Measurements from ENCODE around the gene ACSL5.

DNA sequence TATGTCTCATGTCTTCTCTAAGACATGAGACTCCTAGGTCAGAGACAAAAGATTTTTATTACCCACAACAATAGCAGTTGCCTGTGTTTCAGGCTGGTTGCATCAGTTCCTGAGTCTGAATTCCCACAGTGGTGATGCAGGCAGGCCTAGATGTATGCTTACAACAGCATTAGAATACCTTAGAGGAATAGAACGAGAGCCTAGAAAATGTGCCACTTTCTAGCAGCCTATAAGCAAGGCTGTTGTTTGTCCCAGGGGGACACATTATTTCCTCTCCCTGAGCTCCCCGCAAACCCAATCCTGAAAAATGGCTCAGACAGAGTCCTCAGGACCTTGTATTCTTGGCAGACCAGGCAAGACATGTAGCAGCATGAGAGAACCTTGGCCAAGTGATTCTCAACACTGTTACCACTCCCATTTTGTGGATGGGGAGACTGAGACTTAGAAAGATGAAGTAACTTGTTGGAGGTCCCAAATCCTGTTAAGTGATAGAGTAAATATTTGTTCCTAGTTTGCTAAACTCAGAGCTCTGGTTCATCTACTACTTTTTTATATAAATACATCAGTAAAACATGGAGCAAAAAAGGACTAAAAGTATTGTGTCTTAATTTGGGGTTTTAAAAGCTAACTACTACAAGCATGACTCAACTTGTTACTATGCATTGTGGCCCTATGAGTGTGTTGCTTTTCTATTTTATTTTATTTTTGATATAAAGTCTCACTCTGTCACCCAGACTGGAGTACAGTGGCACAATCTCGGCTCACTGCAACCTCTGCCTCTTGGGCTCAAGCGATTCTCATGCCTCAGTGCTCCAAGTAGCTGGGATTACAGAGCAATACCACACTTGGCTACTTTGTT is 87.3 kb downstream of the ACSL5 start:
- TF ChIP-seq POLR2A (IDR thresholded peaks at IDR 0.05; ENCODE audit: low read length) (no peak), GATA1 (IDR thresholded peaks at IDR 0.05; ENCODE audit: low read depth, low read length) (no peak)

Data from erythroblast (primary cell).